Measurements from ENCODE around the gene IFI35.

DNA sequence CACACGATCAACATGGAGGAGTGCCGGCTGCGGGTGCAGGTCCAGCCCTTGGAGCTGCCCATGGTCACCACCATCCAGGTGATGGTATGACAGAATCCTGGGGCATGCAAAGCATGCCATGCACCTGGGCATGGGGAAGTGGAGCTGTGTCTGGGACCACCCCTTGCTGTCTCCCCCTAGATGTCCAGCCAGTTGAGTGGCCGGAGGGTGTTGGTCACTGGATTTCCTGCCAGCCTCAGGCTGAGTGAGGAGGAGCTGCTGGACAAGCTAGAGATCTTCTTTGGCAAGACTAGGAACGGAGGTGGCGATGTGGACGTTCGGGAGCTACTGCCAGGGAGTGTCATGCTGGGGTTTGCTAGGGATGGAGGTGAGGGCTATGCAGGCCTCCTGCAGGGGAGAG lies 6.7 kb downstream of the IFI35 start:
- no peak for TF ChIP-seq CTCF (IDR thresholded peaks at IDR 0.05; ENCODE audit: insufficient read depth, low read length)
- TF ChIP-seq POLR2AphosphoS5 (IDR thresholded peaks at IDR 0.05; ENCODE audit: low read depth), result peak; percentile 45; the same call in 1 of the 2 replicates
- no peak for TF ChIP-seq GABPA (IDR thresholded peaks at IDR 0.05; ENCODE audit: low read depth)
- no peak for TF ChIP-seq REST (IDR thresholded peaks at IDR 0.05; ENCODE audit: insufficient replicate concordance, low read depth)
